ENCODE data around the gene ENAM. TPM values are rescaled to one million over a fixed set of nuclear protein-coding genes. Genes with fewer than 3 reads are reported as not detected.

The ENAM gene
- total and polyA plus RNA-seq, 9 of the 15 experiments (the other 6 are each of a cell fraction or from before 2014, with no cell fraction given) = 0.04 to 0.09 (median 0.04) TPM; not detected in 6

DNA sequence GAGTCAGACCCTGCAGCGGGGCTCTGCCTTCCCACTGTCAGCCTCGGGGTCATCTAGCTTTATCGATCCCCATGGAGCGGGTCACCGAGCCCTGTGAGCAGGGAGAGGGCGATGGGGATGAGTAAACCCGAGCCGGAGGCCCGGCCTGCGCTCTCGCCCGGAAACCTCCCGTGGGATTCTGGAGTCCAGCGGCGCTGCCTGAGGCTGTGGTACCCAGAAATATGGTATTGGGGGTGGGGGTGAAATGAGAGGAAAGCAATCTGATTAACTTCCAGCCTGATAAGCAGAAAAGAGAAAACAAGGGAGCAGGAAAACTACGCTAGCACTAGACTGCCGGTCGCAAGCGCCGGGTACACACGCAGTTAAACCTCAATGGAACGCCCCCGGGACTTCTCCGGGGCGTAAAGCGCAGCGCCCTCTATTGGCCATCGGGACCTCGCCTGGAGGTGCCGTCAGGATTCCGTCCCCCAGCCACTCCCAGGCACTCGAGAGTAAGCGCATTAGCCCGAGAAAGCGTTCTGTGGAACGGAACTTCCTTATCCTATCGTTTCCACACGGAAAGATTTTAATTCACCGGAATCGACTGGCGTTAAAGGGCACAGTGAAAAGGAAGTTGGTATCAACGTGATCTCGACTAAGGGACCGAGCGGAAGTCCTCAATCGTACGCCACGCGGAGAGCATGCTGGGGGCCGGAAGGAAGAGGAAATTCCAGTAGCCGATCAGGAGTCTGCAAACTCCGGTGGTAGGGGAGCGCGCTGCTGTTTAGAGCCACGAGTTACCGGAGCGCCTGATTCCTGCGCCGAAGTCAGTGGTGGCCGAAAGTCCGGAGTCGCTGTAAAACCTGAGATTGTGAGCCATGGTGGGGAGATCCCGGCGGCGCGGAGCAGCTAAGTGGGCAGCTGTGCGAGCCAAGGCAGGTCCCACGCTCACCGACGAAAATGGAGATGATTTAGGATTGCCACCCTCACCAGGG, 59.6 kb downstream of the ENAM start, which contains the start of gene UTP3 (continued):
- TF ChIP-seq ZBTB33 (CRISPR knock-in tag; IDR thresholded peaks at IDR 0.05) (peak; percentile 46; the same call in 1 of the 2 replicates), RBM34 (IDR thresholded peaks at IDR 0.05; ENCODE audit: borderline replicate concordance, insufficient read depth, low read length) (no peak), TGIF2 (CRISPR knock-in tag; IDR thresholded peaks at IDR 0.05) (no peak), ZEB2 (IDR thresholded peaks at IDR 0.05) (peak; percentile 99), GATAD2B (IDR thresholded peaks at IDR 0.05; ENCODE audit: borderline replicate concordance) (no peak; the same call in 1 of the 2 replicates), ZNF282 (CRISPR knock-in tag; IDR thresholded peaks at IDR 0.05) (no peak), FOSL1 (tag; conservative IDR thresholded peaks at IDR 0.05) (peak; percentile 71), PCBP2 (IDR thresholded peaks at IDR 0.05; ENCODE audit: low read depth, low read length, poor library complexity, severe bottlenecking) (no peak), ZNF212 (CRISPR knock-in tag; IDR thresholded peaks at IDR 0.05) (no peak)
- TF ChIP-seq, protein P1, sequence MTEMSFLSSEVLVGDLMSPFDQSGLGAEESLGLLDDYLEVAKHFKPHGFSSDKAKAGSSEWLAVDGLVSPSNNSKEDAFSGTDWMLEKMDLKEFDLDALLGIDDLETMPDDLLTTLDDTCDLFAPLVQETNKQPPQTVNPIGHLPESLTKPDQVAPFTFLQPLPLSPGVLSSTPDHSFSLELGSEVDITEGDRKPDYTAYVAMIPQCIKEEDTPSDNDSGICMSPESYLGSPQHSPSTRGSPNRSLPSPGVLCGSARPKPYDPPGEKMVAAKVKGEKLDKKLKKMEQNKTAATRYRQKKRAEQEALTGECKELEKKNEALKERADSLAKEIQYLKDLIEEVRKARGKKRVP (CRISPR knock-in tag; IDR thresholded peaks at IDR 0.05) = peak; percentile 23; the same call in 1 of the 2 replicates
- TF ChIP-seq, protein P2, sequence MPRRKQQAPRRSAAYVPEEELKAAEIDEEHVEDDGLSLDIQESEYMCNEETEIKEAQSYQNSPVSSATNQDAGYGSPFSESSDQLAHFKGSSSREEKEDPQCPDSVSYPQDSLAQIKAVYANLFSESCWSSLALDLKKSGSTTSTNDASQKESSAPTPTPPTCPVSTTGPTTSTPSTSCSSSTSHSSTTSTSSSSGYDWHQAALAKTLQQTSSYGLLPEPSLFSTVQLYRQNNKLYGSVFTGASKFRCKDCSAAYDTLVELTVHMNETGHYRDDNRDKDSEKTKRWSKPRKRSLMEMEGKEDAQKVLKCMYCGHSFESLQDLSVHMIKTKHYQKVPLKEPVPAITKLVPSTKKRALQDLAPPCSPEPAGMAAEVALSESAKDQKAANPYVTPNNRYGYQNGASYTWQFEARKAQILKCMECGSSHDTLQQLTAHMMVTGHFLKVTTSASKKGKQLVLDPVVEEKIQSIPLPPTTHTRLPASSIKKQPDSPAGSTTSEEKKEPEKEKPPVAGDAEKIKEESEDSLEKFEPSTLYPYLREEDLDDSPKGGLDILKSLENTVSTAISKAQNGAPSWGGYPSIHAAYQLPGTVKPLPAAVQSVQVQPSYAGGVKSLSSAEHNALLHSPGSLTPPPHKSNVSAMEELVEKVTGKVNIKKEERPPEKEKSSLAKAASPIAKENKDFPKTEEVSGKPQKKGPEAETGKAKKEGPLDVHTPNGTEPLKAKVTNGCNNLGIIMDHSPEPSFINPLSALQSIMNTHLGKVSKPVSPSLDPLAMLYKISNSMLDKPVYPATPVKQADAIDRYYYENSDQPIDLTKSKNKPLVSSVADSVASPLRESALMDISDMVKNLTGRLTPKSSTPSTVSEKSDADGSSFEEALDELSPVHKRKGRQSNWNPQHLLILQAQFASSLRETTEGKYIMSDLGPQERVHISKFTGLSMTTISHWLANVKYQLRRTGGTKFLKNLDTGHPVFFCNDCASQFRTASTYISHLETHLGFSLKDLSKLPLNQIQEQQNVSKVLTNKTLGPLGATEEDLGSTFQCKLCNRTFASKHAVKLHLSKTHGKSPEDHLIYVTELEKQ (CRISPR knock-in tag; IDR thresholded peaks at IDR 0.05) = no peak
- TF ChIP-seq, protein P3, sequence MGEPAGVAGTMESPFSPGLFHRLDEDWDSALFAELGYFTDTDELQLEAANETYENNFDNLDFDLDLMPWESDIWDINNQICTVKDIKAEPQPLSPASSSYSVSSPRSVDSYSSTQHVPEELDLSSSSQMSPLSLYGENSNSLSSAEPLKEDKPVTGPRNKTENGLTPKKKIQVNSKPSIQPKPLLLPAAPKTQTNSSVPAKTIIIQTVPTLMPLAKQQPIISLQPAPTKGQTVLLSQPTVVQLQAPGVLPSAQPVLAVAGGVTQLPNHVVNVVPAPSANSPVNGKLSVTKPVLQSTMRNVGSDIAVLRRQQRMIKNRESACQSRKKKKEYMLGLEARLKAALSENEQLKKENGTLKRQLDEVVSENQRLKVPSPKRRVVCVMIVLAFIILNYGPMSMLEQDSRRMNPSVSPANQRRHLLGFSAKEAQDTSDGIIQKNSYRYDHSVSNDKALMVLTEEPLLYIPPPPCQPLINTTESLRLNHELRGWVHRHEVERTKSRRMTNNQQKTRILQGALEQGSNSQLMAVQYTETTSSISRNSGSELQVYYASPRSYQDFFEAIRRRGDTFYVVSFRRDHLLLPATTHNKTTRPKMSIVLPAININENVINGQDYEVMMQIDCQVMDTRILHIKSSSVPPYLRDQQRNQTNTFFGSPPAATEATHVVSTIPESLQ (CRISPR knock-in tag; IDR thresholded peaks at IDR 0.05) = no peak
- TF ChIP-seq, protein P4, sequence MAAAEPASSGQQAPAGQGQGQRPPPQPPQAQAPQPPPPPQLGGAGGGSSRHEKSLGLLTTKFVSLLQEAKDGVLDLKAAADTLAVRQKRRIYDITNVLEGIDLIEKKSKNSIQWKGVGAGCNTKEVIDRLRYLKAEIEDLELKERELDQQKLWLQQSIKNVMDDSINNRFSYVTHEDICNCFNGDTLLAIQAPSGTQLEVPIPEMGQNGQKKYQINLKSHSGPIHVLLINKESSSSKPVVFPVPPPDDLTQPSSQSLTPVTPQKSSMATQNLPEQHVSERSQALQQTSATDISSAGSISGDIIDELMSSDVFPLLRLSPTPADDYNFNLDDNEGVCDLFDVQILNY (CRISPR knock-in tag; IDR thresholded peaks at IDR 0.05) = no peak
- TF ChIP-seq, protein P5, sequence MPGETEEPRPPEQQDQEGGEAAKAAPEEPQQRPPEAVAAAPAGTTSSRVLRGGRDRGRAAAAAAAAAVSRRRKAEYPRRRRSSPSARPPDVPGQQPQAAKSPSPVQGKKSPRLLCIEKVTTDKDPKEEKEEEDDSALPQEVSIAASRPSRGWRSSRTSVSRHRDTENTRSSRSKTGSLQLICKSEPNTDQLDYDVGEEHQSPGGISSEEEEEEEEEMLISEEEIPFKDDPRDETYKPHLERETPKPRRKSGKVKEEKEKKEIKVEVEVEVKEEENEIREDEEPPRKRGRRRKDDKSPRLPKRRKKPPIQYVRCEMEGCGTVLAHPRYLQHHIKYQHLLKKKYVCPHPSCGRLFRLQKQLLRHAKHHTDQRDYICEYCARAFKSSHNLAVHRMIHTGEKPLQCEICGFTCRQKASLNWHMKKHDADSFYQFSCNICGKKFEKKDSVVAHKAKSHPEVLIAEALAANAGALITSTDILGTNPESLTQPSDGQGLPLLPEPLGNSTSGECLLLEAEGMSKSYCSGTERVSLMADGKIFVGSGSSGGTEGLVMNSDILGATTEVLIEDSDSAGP (CRISPR knock-in tag; IDR thresholded peaks at IDR 0.05) = peak; percentile 67; the same call in 1 of the 2 replicates

All from K562 (cell line).